ENCODE measurements around the gene C5AR1. TPM values are rescaled to one million over a fixed set of nuclear protein-coding genes. Genes with fewer than 3 reads are reported as not detected.

C5AR1 gene
- total and polyA plus RNA-seq, 4 donors: 1.8 to 5.3 (median 3.2) TPM

DNA sequence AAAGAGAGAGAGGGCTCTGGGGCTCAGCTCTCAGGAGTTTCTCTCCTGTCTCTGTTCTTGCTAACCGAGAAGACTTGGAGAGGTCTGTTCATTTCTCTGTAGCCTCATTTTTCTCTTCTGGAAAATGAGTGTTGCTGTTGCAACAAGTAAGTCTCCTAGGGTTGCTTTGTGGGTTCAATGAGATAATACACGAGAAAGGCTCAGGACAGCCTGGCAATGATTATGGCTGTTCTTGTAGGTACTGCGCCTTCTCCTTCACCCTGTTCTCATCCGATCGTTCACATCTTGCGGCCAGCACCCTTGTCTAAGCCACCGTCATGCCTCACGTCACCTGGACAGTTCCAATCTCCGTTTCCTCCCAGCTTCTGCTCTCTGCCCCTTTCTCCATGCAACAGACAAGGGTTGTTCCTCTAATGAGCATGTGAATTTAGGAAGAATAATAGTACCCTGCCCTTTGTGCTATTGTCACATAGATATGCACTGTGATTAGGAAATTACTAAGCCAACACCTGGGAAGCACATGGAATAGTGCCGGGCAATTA lies 4.2 kb downstream of the C5AR1 start:
- H3K36me3 ChIP-seq (ENCODE audit: control insufficient read depth in 4 of 4, insufficient read depth in 3 of 4, low read depth in 1 of 4, low read length in 3 of 4): no peaks in the 10 kb centered on the region
- H3K9ac ChIP-seq (ENCODE audit: low read depth in 1 of 2, low read length in 2 of 2): no peak overlapping the region
- peak overlapping the region; percentile 4 to 46 for H3K27ac ChIP-seq (ENCODE audit: low read depth in 1 of 2, low read length in 2 of 2)
- no peaks in the 10 kb centered on the region for H3K27me3 ChIP-seq (ENCODE audit: control insufficient read depth in 4 of 4, insufficient read depth in 4 of 4, low read length in 3 of 4)
- WGBS: 81% methylated on average over 10 of the region's 10 CpGs
- H3K9me3 ChIP-seq (ENCODE audit: control insufficient read depth in 4 of 4, low read length in 3 of 4): no peaks in the 10 kb centered on the region
- TF ChIP-seq NR2F2 (IDR thresholded peaks at IDR 0.05) (no peak), RAD21 (IDR thresholded peaks at IDR 0.05) (no peak), REST (IDR thresholded peaks at IDR 0.05) (no peak), SP1 (IDR thresholded peaks at IDR 0.05) (no peak), HNF4A (conservative IDR thresholded peaks at IDR 0.05) (peak in 1 of 2 donors; percentile 8), ZBTB33 (IDR thresholded peaks at IDR 0.05) (no peak), RXRA (IDR thresholded peaks at IDR 0.05) (no peak), JUND (IDR thresholded peaks at IDR 0.05) (no peak)
- no peak for DNase-seq (ENCODE audit: low spot score)
- H3K4me3 ChIP-seq (ENCODE audit: low read depth in 1 of 3, low read length in 3 of 3): no peak overlapping the region
- H3K4me1 ChIP-seq (ENCODE audit: control insufficient read depth in 4 of 4, insufficient read depth in 4 of 4, low read length in 3 of 4): peaks cover 3 to 6% (median 3%) of the 10 kb centered on the region in 4 donors

GRCh38 chr19:47315125-47315821 lies 5.6 kb downstream of the C5AR1 start:
- Histone ChIP-seq H3K4me3 (ENCODE audit: low read depth in 1 of 3, low read length in 3 of 3) (no peak overlapping the region), H3K4me1 (ENCODE audit: control insufficient read depth in 4 of 4, insufficient read depth in 4 of 4, low read length in 3 of 4) (peaks cover 3 to 6% (median 3%) of the 10 kb centered on the region in 4 donors), H3K27me3 (ENCODE audit: control insufficient read depth in 4 of 4, insufficient read depth in 4 of 4, low read length in 3 of 4) (no peaks in the 10 kb centered on the region), H3K36me3 (ENCODE audit: control insufficient read depth in 4 of 4, insufficient read depth in 3 of 4, low read depth in 1 of 4, low read length in 3 of 4) (no peaks in the 10 kb centered on the region), H3K9ac (ENCODE audit: low read depth in 1 of 2, low read length in 2 of 2) (peak overlapping the region; percentile 12 to 66), H3K27ac (ENCODE audit: low read depth in 1 of 2, low read length in 2 of 2) (peak overlapping the region; percentile 92 to 93), H3K9me3 (ENCODE audit: control insufficient read depth in 4 of 4, low read length in 3 of 4) (no peaks in the 10 kb centered on the region)
- peak; percentile 58 for DNase-seq (ENCODE audit: low spot score)
- WGBS: 16% methylated on average over 12 of the region's 12 CpGs
- peak; percentile 94 for TF ChIP-seq ZBTB33 (IDR thresholded peaks at IDR 0.05)
- TF ChIP-seq MAX (IDR thresholded peaks at IDR 0.05): peak; percentile 91
- peak; percentile 27 for TF ChIP-seq TAF1 (conservative IDR thresholded peaks at IDR 0.05)
- peak; percentile 94 for TF ChIP-seq HNF4G (IDR thresholded peaks at IDR 0.05)
- TF ChIP-seq ATF3 (IDR thresholded peaks at IDR 0.05): peak; percentile 96
- peak; percentile 71 for TF ChIP-seq NR2F2 (IDR thresholded peaks at IDR 0.05)
- peak; percentile 98 to 99 for TF ChIP-seq JUND (IDR thresholded peaks at IDR 0.05)
- peak in 1 of 2 donors; percentile 47 for TF ChIP-seq EGR1 (IDR thresholded peaks at IDR 0.05; ENCODE audit: low read depth in 2 of 2)
- TF ChIP-seq CTCF (IDR thresholded peaks at IDR 0.05; ENCODE audit: low read depth, low read length, missing input control): no peak
- peak; percentile 74 for TF ChIP-seq FOXA2 (IDR thresholded peaks at IDR 0.05)
- peak; percentile 84 for TF ChIP-seq YY1 (IDR thresholded peaks at IDR 0.05)
- TF ChIP-seq HNF4A (conservative IDR thresholded peaks at IDR 0.05): peak; percentile 98
- TF ChIP-seq FOXA1 (IDR thresholded peaks at IDR 0.05): no peak
- TF ChIP-seq RAD21 (IDR thresholded peaks at IDR 0.05): peak; percentile 35 to 56
- peak; percentile 89 for TF ChIP-seq SP1 (IDR thresholded peaks at IDR 0.05)
- TF ChIP-seq GABPA (IDR thresholded peaks at IDR 0.05 in 1 of 2, conservative IDR thresholded peaks at IDR 0.05 in 1 of 2): no peak

All from liver (tissue), 9 donors.